Measurements from ENCODE around the gene FAM114A1. TPM values are rescaled to one million over a fixed set of nuclear protein-coding genes. Genes with fewer than 3 reads are reported as not detected.
A peak's percentile ranks its signal among the peaks of the same experiment; 100 is the strongest.

Gene FAM114A1
- 8.0 TPM for polyA plus RNA-seq (2013, experiment 1 of 2)
- polyA plus RNA-seq (2013, experiment 2 of 2): 9.0 TPM

DNA sequence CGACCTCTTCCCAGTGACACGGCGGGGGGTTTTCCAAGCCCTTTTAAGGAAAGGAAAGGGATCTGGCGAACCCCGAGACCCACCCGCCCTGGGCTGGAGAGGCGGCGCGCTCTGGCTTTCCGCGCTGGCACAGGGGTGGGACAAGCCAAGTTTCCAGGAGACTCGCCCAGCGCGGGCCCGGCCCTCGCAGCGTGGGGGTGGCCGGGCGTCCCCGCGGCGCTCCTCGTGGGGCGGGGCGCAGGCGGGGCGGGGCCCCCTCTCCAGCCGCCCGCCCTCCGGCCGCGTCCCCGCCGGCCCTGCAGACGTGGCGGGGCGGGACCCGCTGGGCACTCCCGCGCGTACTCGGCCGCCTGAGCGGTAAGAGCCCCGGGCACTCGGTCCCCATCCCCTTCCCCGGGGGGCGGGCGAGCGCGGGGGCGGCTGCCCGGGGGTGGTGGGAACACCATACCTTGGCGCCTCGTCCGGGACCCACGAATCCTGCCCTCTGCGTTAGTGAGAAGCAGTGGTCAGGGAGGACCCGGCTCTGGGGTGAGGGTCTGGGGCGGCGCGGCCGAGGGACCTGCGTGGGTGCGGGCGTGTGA lies at the start of gene FAM114A1:
FAM114A1 (plus strand) TSS at position 329 of the 581 bp plus-strand sequence. CDS start 10,273 bp downstream, outside the sequence.
- H3K56ac ChIP-seq (ENCODE audit: low read length): peak within 1 kb of the TSS; percentile 93
- H2BK15ac ChIP-seq (replicated peaks; ENCODE audit: low read depth): no peak within 1 kb of the TSS
- H3K79me1 ChIP-seq (ENCODE audit: low read length): peaks cover 3% of the 10 kb centered on the region
- H3K4me3 ChIP-seq (ENCODE audit: low read length): peak within 1 kb of the TSS; percentile 49
- H4K8ac ChIP-seq (ENCODE audit: low read depth, low read length): no peak within 1 kb of the TSS
- peaks cover 2% of the 10 kb centered on the region for H3K36me3 ChIP-seq (ENCODE audit: control insufficient read depth, insufficient read depth, low read length)
- H3K4ac ChIP-seq (ENCODE audit: low read depth, low read length): peak within 1 kb of the TSS; percentile 88
- no CpG with 5 or more reads among the region's 66 CpGs for WGBS (ENCODE audit: extremely low coverage, insufficient coverage, low lambda C conversion rate)
- H4K5ac ChIP-seq (ENCODE audit: low read length): no peak within 1 kb of the TSS
- peak; percentile 80 for DNase-seq
- H3K9ac ChIP-seq (ENCODE audit: low read length): peak within 1 kb of the TSS; percentile 78
- no peaks in the 10 kb centered on the region for H3K27me3 ChIP-seq (ENCODE audit: insufficient read depth, low read length, poor library complexity)
- no peak within 1 kb of the TSS for H2BK120ac ChIP-seq (ENCODE audit: low read depth, low read length)
- H3K79me2 ChIP-seq (ENCODE audit: control insufficient read depth, insufficient read depth, low read length): no peaks in the 10 kb centered on the region
- no peak within 1 kb of the TSS for H2BK5ac ChIP-seq (ENCODE audit: low read length)
- H3K4me1 ChIP-seq (ENCODE audit: control insufficient read depth, low read depth, low read length): no peaks in the 10 kb centered on the region
- H3K4me2 ChIP-seq (ENCODE audit: low read length): peak within 1 kb of the TSS; percentile 65
- H3K23ac ChIP-seq (ENCODE audit: low read length): peak within 1 kb of the TSS; percentile 48
- no peak within 1 kb of the TSS for H3K27ac ChIP-seq (ENCODE audit: low read depth, low read length)
- peak within 1 kb of the TSS; percentile 84 for H3K18ac ChIP-seq (ENCODE audit: low read length)
- H2AK5ac ChIP-seq (ENCODE audit: low read length): no peak within 1 kb of the TSS

DNA sequence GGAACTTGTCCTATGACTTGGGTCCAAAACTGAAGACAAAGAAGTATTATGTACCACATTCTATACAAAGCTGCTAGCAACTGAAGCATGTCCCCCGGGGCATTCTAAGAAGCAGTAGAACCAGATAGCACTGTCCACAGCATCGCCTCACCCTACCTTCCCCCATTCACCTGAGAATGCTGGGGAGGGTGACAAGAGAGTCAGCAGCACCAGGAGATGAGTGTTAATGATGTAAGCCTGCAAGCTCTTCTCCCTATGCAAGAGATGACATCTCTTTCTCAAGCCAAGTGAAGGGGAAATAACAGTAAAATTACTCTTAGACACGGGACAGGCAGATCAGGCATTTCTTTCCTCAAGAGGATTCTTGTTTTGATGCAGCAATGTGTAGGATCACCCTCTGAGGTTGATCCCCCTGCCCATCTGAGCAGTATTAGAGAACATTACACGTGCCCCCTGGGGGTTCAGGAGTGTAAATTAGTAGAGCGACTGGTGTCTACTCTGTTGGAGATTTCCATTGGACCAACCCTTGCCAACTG lies 49.1 kb upstream of the FAM114A1 start:
- no peak overlapping the region for H2BK120ac ChIP-seq (ENCODE audit: low read depth, low read length)
- no peak overlapping the region for H2BK15ac ChIP-seq (replicated peaks; ENCODE audit: low read depth)
- no peaks in the 10 kb centered on the region for H3K4me1 ChIP-seq (ENCODE audit: control insufficient read depth, low read depth, low read length)
- no peak overlapping the region for H3K4me3 ChIP-seq (ENCODE audit: low read length)
- no peaks in the 10 kb centered on the region for H3K27me3 ChIP-seq (ENCODE audit: insufficient read depth, low read length, poor library complexity)
- WGBS (ENCODE audit: extremely low coverage, insufficient coverage, low lambda C conversion rate): no CpG with 5 or more reads among the region's 5 CpGs
- H3K36me3 ChIP-seq (ENCODE audit: control insufficient read depth, insufficient read depth, low read length): no peaks in the 10 kb centered on the region
- no peak for DNase-seq
- no peaks in the 10 kb centered on the region for H3K79me1 ChIP-seq (ENCODE audit: low read length)
- H3K56ac ChIP-seq (ENCODE audit: low read length): no peak overlapping the region
- H4K8ac ChIP-seq (ENCODE audit: low read depth, low read length): no peak overlapping the region
- no peak overlapping the region for H2BK5ac ChIP-seq (ENCODE audit: low read length)
- no peak overlapping the region for H4K5ac ChIP-seq (ENCODE audit: low read length)
- no peak overlapping the region for H3K9ac ChIP-seq (ENCODE audit: low read length)
- no peak overlapping the region for H3K23ac ChIP-seq (ENCODE audit: low read length)
- H3K4ac ChIP-seq (ENCODE audit: low read depth, low read length): no peak overlapping the region
- no peaks in the 10 kb centered on the region for H3K79me2 ChIP-seq (ENCODE audit: control insufficient read depth, insufficient read depth, low read length)
- H2AK5ac ChIP-seq (ENCODE audit: low read length): no peak overlapping the region
- H3K27ac ChIP-seq (ENCODE audit: low read depth, low read length): no peak overlapping the region
- no peak overlapping the region for H3K4me2 ChIP-seq (ENCODE audit: low read length)
- H3K18ac ChIP-seq (ENCODE audit: low read length): no peak overlapping the region

DNA sequence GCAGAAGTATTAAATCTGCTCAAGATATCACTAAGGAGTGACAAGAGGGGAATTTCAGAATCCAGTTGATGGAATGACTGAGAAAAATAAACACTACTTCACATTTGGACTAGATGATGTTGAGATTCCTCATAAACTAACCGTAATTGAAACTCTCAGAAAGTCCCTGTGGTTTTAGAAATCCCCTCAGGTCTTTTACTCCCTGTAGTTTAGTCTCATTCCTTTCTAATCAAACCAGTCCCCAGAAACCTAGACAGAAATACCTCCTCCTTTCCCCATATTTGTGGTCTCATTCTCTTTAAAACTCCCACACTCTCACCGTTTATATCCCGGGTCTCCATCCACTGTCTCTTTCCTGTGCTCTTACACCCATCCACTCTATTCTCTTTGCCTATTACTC lies 48.0 kb upstream of the FAM114A1 start:
- WGBS (ENCODE audit: extremely low coverage, insufficient coverage, low lambda C conversion rate): no CpG with 5 or more reads among the region's 3 CpGs
- no peak overlapping the region for H2BK15ac ChIP-seq (replicated peaks; ENCODE audit: low read depth)
- no peak overlapping the region for H3K9ac ChIP-seq (ENCODE audit: low read length)

DNA sequence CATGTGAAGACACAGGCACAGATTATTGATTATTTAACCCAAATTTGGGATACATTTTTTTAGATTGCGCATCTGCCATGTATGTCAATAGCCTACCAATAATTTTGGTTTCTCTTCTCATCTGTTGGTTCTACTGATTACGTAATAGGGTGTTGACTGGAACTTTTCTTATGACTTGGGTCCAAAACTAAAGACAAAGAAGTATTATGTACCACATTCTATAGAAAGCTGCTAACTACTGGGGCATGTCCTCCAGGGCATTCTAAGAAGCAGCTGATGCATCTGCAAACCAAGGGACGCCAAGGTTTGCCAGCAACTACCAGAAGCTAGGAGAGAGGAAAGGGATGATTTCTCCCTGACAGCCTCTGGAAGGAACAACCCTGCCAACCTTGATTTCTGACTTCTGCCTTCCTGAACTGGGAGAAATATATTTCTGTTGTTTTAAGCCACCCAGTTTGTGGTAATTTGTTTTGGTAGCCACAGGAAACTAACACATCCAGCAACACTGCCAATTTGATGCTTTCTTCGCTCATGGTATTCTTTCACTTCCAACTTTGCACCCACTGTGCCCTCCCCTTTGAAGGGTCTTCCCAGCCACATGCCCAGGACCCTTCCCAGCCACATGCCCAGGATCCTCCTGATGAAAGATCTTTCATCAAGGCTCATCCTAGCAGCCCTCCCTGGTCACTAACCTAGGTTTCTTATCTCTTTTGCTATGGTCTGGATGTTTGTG lies 47.1 kb upstream of the FAM114A1 start:
- no peak overlapping the region for H2BK5ac ChIP-seq (ENCODE audit: low read length)
- no peak overlapping the region for H3K56ac ChIP-seq (ENCODE audit: low read length)
- H3K18ac ChIP-seq (ENCODE audit: low read length): no peak overlapping the region
- H2AK5ac ChIP-seq (ENCODE audit: low read length): no peak overlapping the region
- no peaks in the 10 kb centered on the region for H3K36me3 ChIP-seq (ENCODE audit: control insufficient read depth, insufficient read depth, low read length)
- no peak overlapping the region for H3K4me2 ChIP-seq (ENCODE audit: low read length)
- no peak overlapping the region for H2BK15ac ChIP-seq (replicated peaks; ENCODE audit: low read depth)
- H3K4ac ChIP-seq (ENCODE audit: low read depth, low read length): no peak overlapping the region
- H3K4me3 ChIP-seq (ENCODE audit: low read length): no peak overlapping the region
- no peak overlapping the region for H4K8ac ChIP-seq (ENCODE audit: low read depth, low read length)
- H3K23ac ChIP-seq (ENCODE audit: low read length): no peak overlapping the region
- H2BK120ac ChIP-seq (ENCODE audit: low read depth, low read length): no peak overlapping the region
- no peaks in the 10 kb centered on the region for H3K79me2 ChIP-seq (ENCODE audit: control insufficient read depth, insufficient read depth, low read length)
- H3K9ac ChIP-seq (ENCODE audit: low read length): no peak overlapping the region
- DNase-seq: no peak
- H3K4me1 ChIP-seq (ENCODE audit: control insufficient read depth, low read depth, low read length): no peaks in the 10 kb centered on the region
- no peak overlapping the region for H3K27ac ChIP-seq (ENCODE audit: low read depth, low read length)
- no peak overlapping the region for H4K5ac ChIP-seq (ENCODE audit: low read length)
- H3K27me3 ChIP-seq (ENCODE audit: insufficient read depth, low read length, poor library complexity): no peaks in the 10 kb centered on the region
- WGBS (ENCODE audit: extremely low coverage, insufficient coverage, low lambda C conversion rate): no CpG with 5 or more reads among the region's 4 CpGs
- no peaks in the 10 kb centered on the region for H3K79me1 ChIP-seq (ENCODE audit: low read length)

More for the DNA sequence above, 48.0 kb upstream of the FAM114A1 start:
- Histone ChIP-seq H3K23ac (ENCODE audit: low read length) (no peak overlapping the region), H3K56ac (ENCODE audit: low read length) (no peak overlapping the region), H2AK5ac (ENCODE audit: low read length) (no peak overlapping the region), H3K4me2 (ENCODE audit: low read length) (no peak overlapping the region), H3K4ac (ENCODE audit: low read depth, low read length) (no peak overlapping the region), H3K36me3 (ENCODE audit: control insufficient read depth, insufficient read depth, low read length) (no peaks in the 10 kb centered on the region), H3K4me3 (ENCODE audit: low read length) (no peak overlapping the region), H3K4me1 (ENCODE audit: control insufficient read depth, low read depth, low read length) (no peaks in the 10 kb centered on the region), H3K27ac (ENCODE audit: low read depth, low read length) (no peak overlapping the region), H4K5ac (ENCODE audit: low read length) (no peak overlapping the region), H3K27me3 (ENCODE audit: insufficient read depth, low read length, poor library complexity) (no peaks in the 10 kb centered on the region), H3K79me2 (ENCODE audit: control insufficient read depth, insufficient read depth, low read length) (no peaks in the 10 kb centered on the region), H2BK5ac (ENCODE audit: low read length) (no peak overlapping the region), H3K79me1 (ENCODE audit: low read length) (no peaks in the 10 kb centered on the region), H4K8ac (ENCODE audit: low read depth, low read length) (no peak overlapping the region), H2BK120ac (ENCODE audit: low read depth, low read length) (no peak overlapping the region), H3K18ac (ENCODE audit: low read length) (no peak overlapping the region)
- DNase-seq: no peak

DNA sequence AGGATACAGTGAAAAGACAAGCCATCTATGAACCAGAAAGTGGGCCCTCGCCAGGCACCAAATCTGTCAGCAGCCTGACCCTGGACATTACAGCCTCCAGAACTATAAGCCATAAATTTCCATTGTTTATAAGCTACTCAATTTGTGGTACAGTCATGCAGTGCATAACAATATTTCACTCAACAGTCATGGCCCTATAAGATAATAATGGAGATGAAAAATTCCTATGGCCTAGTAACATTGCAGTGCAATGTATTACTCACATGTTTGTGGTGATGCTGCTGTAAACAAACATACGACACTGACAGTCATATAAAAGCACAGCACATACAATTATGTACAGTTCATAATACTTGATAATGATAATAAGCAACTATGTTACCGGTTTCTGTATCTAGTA lies 45.9 kb upstream of the FAM114A1 start:
- Histone ChIP-seq H3K79me2 (ENCODE audit: control insufficient read depth, insufficient read depth, low read length) (no peaks in the 10 kb centered on the region), H3K18ac (ENCODE audit: low read length) (no peak overlapping the region), H3K56ac (ENCODE audit: low read length) (no peak overlapping the region), H3K4ac (ENCODE audit: low read depth, low read length) (no peak overlapping the region), H3K27me3 (ENCODE audit: insufficient read depth, low read length, poor library complexity) (no peaks in the 10 kb centered on the region), H2BK120ac (ENCODE audit: low read depth, low read length) (no peak overlapping the region), H4K5ac (ENCODE audit: low read length) (no peak overlapping the region), H3K9ac (ENCODE audit: low read length) (no peak overlapping the region), H3K36me3 (ENCODE audit: control insufficient read depth, insufficient read depth, low read length) (no peaks in the 10 kb centered on the region), H4K8ac (ENCODE audit: low read depth, low read length) (no peak overlapping the region), H3K23ac (ENCODE audit: low read length) (no peak overlapping the region), H3K79me1 (ENCODE audit: low read length) (no peaks in the 10 kb centered on the region), H2AK5ac (ENCODE audit: low read length) (no peak overlapping the region), H3K4me2 (ENCODE audit: low read length) (no peak overlapping the region), H2BK15ac (replicated peaks; ENCODE audit: low read depth) (no peak overlapping the region), H3K4me3 (ENCODE audit: low read length) (no peak overlapping the region), H2BK5ac (ENCODE audit: low read length) (no peak overlapping the region), H3K4me1 (ENCODE audit: control insufficient read depth, low read depth, low read length) (no peaks in the 10 kb centered on the region), H3K27ac (ENCODE audit: low read depth, low read length) (no peak overlapping the region)
- no peak for DNase-seq
- no CpG with 5 or more reads among the region's 3 CpGs for WGBS (ENCODE audit: extremely low coverage, insufficient coverage, low lambda C conversion rate)
